GM12875 (cell line): ENCODE data around the gene SLC25A44.

Source experiments
- H3K4me3 ChIP-seq: one replicate; pipeline ENCODE4 v1.5.1; 2011; ENCODE audit warnings: low read depth, low read length, control low read depth
- TF ChIP-seq, protein P1 (sequence below): IDR thresholded peaks from 2 replicates; pipeline ENCODE4 v1.5.1; 2011; ENCODE audit warnings: low read depth, mild to moderate bottlenecking, control low read depth, inconsistent platforms, low read length, moderate library complexity, borderline replicate concordance; ENCODE audit not compliant: insufficient read depth

SLC25A44 gene

DNA sequence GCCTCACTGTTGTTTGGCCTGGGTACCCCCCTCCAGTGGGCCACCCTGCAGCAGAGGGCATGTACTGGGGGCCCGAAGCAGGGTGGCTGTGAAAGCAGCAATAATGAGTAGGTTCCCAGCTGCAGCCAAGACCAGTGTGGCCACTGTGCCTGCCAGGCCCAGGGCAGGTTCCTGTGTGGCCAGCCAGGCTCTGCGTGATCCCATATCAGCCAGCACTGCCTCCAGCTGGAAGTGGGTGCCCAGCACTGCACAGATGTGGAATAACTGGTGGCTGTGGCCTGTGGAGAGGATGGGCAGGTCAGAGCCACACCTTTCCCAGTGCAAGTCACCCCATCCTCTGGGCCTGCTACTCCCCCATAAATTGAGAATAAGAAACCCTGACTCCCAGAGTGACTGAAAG is 50.2 kb downstream of the SLC25A44 start:
- TF ChIP-seq, protein P1, sequence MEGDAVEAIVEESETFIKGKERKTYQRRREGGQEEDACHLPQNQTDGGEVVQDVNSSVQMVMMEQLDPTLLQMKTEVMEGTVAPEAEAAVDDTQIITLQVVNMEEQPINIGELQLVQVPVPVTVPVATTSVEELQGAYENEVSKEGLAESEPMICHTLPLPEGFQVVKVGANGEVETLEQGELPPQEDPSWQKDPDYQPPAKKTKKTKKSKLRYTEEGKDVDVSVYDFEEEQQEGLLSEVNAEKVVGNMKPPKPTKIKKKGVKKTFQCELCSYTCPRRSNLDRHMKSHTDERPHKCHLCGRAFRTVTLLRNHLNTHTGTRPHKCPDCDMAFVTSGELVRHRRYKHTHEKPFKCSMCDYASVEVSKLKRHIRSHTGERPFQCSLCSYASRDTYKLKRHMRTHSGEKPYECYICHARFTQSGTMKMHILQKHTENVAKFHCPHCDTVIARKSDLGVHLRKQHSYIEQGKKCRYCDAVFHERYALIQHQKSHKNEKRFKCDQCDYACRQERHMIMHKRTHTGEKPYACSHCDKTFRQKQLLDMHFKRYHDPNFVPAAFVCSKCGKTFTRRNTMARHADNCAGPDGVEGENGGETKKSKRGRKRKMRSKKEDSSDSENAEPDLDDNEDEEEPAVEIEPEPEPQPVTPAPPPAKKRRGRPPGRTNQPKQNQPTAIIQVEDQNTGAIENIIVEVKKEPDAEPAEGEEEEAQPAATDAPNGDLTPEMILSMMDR = no peak
- H3K4me3 ChIP-seq = no peak overlapping the region

DNA sequence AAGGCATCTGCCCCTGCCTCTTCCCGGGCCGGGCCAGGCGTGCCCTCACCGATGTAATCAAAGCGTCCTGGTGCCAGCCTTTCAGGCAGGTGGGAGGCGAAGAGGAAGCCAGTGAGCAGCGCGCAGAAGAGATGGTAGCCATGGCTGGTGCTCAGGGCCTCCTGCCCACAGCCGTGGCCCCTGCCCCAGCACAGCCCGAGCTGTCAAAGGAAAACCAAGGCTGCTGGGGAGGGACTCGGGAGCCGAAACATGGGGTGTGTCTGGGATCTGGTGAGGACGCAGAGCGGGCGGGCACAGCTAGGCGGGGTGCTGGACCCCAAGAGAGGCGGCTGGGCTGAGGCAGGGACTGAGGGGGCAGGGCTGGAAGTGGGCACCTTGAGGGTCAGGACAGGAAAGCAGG is 50.8 kb downstream of the SLC25A44 start:
- TF ChIP-seq, protein P1 = no peak

DNA sequence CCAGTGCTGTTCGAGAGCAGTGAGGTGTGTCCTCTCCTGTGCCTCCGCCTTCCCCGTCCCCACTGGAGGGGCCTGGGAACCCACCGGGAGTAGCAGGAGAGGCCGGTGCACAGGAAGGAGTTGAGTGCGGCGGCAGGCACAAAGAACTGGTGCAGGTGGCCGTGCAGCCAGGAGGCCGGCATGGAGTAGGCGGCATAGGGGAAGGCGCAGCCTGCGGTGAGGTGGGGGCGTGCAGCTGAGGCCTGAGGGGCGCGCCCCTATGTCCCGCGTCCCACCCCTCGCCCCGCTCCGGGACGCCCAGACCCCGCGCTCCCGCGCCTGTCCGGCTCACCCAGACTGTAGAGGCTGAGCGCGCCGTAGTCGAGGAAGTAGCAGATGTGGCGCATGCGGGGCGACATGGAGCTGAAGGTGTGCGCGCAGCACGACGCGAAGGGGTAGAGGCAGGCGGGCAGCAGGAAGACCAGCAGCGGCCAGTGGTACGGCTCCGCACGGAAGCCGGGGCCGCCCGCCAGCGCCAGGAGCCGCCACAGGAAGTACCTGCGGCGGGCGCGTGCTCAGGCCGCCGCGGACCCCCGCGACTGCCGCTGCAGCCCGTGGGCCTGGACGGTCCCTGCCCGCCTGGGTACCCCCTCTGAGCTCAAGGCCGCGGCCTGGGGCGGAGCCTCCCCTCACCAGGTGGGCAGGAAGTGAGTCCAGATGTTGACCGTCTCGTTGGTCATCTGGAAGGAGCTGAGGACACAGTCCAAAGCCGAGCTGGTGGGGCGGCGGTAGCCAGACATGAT is 51.7 kb downstream of the SLC25A44 start:
- peak overlapping the region; percentile 49 for H3K4me3 ChIP-seq
- TF ChIP-seq, protein P1 = no peak

More for the DNA sequence above, 50.8 kb downstream of the SLC25A44 start:
- H3K4me3 ChIP-seq = no peak overlapping the region

DNA sequence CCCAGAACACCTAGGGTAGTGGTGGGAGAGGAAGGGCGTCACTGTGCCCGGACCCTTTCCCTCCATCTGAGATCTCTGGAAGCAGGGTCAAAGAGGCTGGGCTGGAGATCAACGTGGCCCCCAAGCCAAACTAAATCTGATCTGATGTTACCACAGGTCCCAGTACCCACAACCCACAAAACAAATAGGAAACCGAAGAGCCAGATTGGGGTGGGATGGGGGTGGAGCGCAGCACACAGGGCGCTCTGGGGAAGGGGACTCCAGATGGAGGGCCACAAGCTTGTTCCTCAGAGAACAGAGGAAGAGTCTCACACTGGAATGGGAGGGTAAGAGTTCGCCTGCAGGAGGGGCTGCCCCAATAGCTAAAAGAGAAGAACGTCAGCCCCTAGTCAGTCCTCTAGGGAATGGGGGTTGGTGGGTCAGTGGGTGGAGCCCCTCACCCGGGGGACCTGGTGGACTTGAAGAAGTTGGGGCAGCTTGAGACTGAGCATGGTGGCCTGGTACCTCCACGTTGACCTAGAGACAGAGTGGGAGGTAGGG is 52.4 kb downstream of the SLC25A44 start:
- TF ChIP-seq, protein P1 = no peak
- no peak overlapping the region for H3K4me3 ChIP-seq

DNA sequence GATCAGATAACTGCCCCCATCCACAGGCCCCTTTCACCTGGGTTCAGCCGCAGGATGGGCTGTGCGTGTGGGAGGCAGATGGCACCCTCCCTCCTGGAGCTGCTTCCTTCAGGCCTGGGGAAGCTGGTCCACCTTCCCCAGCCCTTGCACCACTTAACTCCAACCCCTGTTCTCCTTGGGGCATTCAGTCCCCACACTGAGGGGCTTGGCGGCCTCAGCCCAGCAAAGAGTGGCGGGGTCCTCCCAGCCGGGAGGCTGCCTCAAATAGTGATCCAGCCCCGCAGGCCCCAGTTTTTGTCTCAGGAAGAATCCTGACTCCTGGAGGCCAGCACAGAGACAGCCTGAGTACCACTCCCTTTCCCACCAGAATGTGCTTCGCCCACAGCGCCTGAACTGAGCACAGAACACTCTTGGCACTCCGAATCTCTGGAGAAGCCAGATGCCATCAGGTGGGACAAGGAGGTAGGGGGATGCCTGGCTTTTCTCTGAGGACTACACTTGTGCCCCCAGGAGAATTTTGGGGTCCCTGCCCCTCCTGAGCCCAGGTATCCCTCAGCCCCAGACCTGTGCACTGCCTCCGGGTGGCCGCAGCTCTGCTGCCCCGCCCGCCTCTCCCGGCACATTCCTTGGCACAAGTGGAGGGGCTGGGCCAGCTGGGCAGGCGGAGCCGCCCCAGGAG is 53.0 kb downstream of the SLC25A44 start:
- TF ChIP-seq, protein P1 = no peak
- H3K4me3 ChIP-seq = no peak overlapping the region

DNA sequence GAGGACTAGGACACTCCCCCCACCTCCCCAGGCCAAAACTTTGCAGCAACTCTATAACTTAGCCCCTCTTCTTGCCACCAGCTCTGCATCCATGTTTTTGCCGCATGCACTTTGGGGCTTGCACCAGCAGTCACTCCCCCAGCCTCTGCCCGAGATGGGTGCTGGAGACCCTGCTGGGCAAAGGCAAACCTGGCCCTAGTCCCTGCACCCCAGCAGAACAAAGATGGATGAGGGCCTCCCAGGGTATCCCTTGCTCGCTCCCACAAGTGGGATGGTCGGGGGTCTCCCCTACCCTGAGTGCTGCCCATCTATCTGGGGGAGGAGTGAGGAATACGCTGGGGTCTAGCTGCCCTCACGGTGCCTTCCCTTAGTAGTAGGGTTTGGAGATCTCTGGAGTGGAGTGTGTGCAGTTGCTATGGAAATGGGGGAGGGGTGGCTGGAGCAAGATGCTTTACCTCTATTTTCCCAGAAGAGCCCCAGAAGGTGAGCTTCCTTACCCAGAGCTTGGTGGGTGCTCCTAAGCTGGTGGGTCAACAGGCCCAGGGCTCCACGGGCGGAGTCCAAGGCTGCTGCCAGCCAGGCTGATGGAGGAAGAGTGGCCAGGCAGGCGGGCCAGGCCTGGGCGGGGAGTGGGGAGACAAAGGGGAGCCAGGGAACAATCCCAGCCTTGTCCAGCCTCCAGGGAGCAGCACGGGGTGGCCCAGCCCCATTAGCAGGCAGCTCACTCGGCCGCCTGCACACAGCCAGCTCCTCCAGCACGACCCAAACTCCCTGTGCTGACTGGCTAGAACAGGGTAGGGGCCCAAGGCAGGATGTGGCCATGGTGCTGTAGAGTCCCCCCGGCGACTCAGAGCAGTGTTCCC is 53.8 kb downstream of the SLC25A44 start, which contains the start of gene PAQR6:
TSS of gene PAQR6 (minus strand) at position 597 of the 863 bp plus-strand sequence. CDS start 1,325 bp downstream, outside the sequence.
- no peak within 1 kb of the TSS for H3K4me3 ChIP-seq
- TF ChIP-seq, protein P1 = no peak
